ENCODE data around the gene WWP2.
"Not testable (repeated sequence)": the region's sequence is repeated elsewhere in the genome, so short reads cannot be mapped to it uniquely, and the experiment has no call there.

The WWP2 gene

DNA sequence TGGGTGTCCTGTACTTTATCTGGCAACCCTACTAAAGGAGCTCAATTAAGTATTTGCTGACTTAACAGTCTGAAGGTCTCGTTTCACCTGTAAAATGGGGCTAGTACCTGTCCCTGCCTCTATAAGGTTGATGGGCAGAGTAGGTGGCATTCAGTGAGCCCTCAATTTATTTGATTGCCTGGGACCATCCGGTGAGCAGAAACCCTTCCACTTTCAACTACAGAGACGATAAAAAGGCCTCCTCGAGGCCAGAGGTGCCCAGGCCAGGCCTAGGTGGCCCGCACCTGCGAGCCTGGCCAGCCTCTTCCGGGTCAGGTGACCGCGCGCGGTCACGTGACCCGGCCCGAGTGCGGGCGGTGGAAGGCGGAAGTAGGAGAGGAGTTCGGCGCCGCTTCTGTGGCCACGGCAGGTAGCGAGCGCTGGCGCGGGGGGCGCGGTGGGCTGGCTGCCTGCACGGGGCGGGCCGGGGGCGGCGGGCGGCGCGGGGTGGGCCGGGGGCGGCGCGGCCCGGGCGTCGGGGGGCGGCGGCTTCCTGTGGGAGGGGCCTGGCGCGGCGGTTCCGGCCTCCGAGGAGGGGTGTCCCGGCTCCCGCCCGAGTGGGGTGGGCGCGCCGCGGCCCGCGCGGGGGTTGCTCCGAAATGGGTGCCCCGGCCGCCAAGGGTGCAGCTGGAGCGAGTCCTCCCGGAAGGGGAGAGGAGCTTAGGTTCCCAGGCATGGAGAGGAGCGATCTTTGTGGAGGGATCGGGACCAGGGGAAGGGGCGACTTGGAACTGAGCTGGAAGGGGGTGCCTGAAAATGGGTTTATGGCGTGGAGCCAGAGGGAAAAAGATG lies at the start of gene WWP2:
Gene WWP2 (plus strand): TSS at position 350 of the 831 bp plus-strand sequence. CDS start 24,679 bp downstream, outside the sequence.
- DNase-seq = peak; percentile 61 to 67

DNA sequence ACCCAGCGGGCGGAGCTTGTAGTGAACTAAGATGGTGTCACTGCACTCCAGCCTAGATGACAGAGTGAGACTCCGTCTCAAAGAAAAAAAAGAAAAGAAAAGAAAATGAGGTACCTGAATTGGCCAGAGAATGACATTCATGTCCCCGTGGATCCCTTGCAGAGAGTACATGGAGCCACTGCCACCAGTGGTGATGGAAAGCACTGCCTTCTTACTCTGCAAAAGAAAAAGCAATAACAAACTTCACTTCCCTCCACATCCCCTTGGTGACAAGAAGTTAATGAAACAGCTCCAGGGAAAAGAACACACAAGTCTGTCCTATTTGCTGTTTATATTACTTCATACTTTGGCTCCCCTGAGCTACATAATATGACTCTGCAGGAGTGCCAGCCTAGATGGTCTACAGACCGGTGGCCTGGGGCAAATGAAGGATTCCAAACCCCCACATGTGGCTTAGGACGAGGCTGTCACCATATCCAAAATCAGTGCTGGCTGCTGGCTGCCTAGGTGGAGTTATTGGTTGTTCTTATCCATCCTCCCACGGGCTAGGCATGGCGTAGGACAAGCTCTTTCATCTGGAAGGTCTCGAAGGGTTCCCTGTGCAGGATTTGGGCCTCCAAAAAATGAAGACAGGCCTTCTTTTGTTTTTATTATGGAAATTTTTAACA lies 49.1 kb upstream of the WWP2 start:
- no peak for DNase-seq

DNA sequence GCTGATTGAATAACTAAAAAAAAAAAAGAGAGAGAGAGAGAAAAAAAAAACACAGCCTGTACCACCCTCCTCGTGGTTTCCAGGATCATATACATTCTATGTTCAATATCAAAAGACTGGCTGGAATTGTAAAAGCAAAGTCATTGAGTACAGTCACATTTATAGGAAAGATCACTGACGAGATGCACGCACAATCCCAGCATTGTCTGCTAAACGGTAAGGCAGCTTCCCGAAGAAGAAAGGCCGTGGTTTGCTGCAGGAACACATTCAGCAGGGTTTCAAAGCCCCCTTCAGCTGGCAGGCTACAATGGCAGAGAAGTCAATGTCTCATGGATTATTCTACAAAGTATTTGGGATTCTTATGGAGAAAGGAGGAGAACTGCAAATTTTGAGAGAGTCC lies 45.1 kb upstream of the WWP2 start:
- DNase-seq = no peak

DNA sequence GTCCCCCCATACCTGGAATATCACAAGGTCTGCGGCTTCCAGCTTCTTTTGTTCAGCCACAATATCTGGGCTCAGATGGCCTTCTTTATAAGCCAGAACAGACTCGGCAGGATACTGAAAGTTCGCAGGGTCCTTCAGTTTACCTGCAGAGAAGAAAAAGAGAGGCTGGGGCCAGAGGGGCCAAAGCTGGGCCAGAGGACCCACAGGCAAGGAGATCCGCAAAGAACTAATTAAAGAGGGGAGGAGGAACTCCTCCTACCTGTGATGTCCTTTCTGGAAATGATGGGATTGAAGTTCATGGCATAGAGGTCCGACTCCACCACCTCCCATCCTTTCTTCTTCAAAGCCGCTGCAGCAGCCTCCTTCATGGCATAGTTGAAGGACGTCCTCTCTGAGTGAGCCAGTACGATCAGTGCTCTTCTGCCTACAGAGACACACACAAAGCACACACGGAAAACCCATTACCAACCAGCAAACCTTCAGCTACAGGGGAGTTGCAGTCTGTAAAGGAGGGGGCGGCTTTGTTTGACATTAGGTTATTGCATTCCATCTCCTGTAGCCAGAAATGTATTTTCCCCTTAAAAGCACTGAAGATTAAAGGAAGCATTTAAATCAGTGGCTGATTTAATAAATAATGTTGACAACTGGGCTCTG lies 43.9 kb upstream of the WWP2 start:
- DNase-seq = no peak

DNA sequence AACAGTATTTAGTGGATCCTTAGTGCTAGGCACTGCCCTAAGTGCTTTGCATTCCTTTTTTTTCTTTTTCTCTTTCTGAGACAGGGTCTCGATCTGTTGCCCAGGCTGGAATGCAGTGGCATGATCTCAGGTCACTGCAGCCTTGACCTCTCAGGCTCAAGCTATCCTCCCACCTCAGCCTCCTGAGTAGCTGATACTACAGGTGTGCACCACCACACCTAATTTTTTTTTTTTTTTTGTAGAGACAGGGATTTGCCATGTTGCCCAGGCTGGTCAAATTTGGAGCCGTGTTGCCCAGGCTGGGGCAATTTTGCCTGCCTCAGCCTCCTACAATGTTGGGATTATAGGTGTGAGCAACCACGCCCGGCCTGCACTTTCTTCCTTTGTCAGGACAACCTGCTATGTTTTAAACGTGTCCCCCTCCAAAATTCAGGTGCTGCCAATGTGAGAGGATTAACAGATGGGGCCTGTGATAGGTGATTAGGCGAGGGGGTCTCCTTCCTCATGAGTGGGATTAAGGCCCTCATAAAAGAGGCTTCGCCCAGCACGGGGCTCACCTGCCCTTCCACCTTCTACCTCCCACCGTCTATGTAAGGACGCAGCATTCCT lies 41.2 kb upstream of the WWP2 start:
- DNase-seq = no peak

DNA sequence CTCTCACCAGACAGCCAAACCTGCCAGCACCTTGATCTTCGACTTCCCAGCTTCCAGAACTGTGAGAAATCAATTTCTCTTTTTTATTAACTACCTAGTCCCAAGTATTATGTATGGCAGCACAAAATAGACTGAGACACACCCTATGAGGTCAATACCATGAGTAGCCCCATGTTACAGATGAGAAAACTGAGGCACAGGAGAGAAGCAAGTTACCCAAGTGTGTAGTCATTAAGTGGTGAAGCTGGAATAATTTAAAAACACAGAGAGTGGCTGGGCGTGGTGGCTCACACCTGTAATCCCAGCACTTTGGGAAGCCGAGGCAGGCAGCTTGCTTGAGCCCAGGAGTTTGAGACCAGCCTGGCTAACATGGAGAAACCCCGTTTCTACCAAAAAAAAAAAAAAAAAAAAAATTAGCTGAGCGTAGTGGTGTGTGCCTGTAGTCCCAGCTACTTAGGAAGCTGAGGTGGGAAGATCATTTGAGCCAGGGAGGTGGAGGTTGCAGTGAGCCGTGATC lies 40.6 kb upstream of the WWP2 start:
- DNase-seq = no peak

DNA sequence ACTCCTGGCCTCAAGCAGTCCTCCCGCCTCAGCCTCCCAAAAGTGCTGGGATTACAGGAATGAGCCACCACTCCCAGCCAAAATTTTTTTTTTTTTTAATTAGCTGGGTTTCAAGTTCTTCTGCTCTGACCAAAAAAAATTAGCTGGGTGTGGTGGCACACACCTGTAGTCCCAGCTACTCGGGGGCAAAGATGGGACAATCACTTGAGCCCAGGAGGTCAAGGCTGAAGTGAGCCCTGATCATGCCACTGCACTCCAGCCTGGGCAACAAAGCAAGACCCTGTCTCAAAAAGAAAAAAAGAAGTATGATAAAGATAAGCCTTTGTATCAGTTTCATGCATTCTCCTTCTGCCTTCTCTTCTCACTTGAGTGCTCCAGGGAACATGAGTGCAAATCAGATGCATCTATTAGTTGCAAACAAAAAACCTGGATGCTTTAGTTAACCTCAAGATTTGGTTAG lies 37.7 kb upstream of the WWP2 start:
- no peak for DNase-seq

DNA sequence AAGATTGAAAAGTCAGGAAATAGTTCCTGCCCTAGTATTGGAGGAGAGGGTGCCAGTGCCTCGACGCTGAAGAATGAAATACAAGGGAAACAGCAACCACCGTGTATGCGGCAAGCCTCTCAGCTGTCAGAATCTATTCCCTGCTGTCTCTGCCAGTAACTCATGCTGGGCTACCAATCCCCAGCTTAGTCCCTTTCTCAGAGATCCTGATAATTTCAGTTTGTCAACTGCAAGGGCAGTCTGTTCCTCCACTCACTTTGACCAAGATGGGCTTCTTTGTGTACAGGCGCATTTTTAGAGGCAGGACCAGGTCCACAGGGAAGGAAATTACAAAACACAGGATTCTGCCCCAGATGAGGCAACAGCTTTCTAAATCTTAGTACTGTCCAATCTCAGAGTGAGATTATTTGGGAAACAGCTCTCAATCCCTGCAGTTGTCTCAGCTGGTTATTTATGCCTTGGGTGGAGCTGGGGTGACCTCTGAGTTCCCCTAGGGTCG lies 37.1 kb upstream of the WWP2 start:
- DNase-seq = peak in 1 of 2 experiments; percentile 16

DNA sequence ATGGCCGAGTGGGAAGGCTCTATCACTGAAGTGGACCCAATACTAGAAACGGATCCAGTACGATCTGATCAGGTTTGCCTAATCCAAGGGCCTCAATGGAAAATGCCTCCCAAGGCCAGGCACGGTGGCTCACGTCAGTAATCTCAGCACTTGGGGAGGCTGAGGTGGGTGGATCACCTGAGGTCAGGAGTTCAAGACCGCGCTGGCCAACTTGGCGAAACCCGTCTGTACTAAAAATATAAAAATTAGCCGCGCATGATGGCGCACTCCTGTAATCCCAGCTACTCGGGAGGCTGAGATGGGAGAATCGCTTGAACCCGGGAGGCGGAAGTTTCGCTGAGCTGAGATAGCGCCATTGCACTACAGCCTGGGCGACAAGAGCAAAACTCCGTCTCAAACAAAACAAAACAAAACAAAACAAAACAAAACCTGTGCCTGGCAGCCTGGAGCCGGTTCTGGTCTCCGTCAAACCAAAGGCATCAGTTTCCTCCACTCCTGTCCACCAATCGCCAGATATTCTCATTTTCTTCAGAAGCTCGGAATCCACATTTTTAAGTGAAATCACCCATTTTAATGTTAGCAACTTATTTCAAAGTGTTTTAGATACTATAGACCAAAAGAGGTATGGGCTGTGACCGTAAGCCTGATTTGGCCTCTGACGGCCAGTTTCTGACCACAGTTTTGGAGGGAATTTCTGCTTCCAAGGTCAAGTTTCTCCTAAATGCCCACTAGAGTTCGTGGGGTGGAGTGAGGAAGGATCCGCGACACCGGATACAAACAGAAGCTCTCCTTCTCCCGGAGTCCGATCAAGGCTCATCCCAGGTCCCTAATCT lies 36.4 kb upstream of the WWP2 start:
- no peak for DNase-seq

DNA sequence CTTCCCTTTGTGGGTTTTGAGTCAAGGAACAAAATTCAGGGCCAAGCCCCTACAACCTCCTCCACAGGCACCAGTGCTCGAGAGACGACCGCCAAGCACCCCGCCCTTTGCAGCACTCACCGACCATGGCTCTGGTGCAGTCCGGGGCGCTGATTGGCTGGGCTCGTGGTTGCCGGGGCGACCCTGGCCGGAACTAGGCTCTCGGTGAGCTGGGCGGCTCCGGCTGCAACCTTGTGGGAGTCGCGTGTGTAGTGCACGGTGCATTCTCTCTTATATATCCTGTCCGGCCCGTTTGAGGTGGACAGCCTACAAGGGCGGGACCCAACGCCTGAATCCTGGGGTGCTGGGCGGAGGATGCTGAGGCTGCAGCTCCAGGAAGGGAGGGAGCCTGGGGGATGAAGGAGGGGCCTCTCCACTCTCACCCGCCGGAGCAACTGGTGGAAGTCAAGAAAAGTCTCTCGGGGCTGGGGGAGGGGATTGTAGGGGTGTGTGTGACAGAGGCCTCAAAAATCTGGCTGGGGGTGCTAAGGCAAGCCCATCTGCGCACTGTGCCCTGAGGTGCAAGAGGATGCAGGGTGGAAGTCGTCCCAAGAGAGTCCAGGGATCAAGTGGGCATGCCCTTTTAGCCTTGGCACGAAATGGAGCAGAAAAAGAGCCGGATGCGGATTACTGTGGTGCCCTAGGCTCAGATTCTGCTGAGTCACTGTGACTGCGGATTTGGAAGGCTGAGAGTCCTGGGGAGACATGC lies 35.6 kb upstream of the WWP2 start, which contains the start of gene NQO1:
Gene NQO1 (minus strand): TSS at position 248 of the 748 bp plus-strand sequence. CDS start 121 bp downstream, at position 127.
- DNase-seq = peak; percentile 79 to 87

DNA sequence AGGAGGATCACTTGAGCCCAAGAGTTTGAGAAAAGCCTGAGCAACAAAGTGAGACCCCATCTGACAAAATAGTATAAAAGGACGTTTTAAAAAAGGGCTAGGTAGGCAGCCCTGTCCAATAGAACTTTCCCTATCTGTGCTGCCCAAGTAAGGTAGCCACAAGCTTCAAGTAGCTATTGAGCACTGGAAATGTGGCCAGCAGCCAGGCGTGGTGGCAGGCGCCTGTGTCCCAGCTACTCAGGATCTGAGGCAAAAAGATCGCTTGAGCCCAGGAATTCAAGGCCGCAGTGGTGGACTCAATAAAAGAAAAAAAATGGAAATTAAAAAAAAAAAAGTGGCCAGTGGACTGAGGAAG lies 34.2 kb upstream of the WWP2 start:
- no peak for DNase-seq

DNA sequence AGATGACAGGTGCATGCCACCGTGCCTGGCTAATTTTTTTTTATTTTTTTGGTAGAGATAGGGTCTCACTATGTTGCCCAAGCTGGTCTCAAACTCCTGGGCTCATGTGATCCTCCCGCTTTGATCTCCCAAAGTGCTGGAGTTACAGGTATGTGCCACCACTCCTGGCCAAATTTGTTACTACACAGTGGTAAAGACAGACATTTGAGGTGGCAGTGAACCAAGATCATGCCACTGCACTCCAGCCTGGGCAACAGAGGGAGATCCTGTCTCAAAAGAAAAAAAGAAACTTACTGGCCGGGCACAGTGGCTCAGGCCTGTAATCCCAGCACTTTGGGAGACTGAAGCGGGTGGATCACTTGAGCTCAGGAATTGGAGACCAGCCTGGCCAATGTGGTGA lies 33.1 kb upstream of the WWP2 start:
- DNase-seq = not testable (repeated sequence)

DNA sequence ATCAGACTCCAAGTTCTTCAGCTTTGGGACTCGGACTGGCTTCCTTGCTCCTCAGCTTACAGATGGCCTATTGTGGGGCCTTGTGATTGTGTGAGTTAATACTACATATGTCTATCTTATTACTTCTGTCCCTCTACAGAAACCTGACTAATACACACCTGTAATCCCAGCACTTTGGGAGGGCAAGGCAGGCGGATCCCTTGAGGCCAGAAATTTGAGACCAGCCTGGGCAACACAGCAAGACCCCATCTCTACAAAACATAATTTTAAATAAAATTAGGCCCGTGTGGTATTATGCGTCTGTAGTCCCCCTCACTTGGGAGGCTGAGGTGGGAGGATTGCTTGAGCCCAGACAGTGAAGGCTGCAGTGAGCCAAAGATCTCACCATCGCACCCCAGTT lies 30.9 kb upstream of the WWP2 start:
- not testable (repeated sequence) for DNase-seq

DNA sequence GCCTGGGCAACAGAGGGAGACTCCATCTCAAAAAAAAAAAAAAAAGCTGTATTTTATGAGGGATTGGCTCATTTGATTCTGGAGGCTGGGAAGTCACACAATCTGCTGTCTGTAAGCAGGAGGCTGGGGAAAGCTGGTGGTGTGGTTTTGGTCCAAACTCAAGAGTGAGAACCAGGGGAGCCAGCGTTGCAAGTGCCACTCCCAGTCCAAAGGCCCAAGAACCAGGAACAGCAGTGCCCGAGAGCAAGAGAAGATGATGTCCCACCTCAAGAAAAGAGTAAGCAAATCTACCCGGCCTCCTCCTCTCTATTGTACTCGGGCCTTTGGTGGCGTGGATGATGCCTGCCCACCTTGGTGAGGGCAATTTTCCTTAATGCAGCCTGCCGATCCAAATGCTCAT lies 30.0 kb upstream of the WWP2 start:
- DNase-seq = no peak

DNA sequence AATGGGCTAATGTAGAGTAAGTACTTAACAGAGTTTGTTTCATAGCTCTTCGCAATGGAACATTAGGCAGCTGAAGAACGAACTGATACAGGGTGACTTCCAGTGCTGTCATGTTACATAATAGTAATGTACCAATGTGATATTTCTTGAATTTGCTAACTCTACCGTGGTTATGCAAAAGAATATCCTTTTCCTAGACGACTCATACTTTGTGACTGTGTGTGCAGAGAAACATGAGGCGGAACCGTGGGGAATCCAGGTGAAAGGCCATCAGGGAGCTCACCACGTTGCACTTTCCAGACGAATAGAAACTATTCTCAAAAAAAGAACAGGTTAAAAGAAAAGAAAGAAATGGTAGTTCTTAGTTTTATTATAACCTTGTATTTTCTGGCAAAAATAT lies 20.6 kb upstream of the WWP2 start:
- peak; percentile 6 to 33 for DNase-seq

DNA sequence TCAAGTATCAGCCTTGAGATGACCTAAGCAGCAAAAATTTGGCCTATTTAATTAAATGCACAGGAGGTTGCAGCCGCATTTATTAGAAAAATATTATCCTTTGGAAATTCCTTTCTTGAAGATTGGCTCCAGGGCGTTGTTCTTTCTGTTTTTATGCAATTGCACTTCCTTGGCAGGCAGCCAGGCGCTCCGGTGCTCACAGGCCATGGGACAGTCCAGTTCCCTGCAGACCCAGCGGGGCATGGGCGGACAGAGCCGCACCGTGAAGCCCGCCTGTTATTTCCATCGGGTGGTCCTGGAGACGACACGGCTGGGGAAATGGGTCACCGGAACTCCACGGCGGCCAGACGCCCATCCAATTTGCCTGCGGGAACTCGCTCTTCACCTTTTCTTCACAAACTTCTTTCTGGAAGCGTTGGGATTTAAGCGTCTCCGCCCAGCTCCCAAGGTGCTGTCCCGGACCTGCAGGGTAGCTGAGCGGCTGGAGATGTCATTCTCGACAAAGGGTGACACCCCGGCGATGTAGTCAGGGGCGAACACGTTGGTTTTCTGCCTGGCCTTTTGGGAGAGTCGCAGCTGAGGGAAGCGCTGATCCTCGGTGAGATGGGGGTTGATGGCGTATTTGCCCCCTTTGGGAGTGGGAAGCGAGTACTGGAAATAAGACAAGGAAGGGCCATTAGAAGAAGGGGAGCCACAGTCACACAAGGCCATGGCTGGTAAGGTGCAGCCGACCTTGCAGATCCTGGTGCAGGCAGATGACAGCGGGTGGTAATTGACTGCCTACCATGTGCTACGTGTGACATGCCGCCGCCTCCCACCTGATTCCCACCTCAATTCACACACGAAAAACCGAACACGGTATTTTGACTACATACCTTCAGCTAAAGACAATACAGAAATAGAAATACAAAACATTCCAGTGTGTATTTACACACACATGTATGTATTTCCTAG lies 19.9 kb upstream of the WWP2 start:
- no peak for DNase-seq

DNA sequence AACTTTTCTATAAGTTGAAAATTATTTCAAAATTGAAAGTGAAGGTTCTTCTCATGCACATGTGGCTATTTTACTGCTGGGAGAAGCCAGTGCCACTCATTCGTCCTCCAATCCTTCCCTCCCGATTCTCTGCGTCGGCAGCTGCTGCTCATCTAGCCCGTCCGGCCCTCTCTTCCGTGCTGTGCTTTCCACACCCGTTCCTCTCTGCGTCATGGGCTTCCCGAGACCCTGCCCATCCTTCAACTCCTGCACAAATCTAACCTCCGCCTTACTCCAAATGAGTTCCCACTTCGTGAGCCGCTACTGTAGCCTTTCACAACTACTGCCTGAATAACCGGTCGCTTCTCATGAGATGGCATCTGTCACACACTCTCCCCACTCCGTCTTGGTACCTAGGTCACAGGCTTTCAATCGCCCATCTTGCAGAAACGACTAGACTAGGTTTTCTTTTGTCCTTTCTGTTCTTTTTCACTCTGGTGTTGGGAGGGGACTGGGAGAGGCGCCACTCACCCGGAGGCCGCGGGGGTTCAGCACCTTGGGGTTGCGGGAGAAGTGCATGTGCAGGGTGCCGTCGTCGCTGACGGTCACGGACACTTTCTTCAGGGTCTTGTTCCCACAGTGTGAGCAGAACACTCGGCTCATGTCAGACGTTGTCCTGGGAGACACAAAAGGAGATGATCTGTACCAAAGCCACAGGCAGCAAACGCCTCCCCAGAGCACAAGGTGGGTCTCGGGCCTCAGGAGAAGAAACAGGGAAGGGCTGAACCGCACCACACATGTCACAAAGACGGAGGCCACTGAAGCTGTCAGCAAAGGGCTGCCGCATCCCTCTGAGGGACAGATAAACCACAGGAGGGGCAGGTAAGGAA lies 17.5 kb upstream of the WWP2 start:
- DNase-seq = no peak

DNA sequence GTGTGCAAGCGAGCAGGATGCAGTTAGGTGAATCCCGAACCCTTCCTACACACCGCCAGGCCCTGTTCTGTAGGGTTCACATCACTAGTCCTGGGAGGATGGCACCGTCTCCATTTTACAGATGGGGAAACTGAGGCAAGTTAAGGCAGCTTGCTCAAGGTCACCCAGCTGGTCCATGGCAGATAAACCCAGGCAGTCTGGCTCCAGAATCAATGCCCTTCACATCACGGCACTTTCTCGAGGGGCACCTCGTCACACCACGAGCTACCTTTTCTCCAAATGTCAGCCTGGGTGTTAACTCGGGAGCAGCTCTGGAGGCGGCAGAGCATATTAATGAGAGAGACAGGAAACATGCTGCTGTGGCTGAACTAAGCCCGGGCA lies 16.9 kb upstream of the WWP2 start:
- no peak for DNase-seq

DNA sequence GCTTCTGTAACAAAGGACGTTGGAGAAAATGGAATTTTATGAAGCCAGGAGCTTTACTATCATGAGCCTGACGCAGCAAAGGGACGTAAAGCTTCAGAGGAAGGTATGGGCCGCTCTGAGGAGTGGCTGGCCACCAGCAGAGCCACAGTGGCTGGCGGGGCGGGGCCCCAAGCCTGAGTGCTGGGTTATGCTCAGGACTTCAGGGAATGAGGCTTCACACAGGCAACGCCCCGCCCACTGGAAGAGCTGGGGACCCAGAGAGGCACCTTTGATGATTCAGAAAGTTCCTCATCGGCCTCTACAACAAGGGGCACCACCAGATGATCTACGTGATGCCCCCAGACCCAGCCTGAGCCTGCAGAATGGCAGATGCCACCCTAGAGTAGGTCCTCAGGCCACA lies 16.2 kb upstream of the WWP2 start:
- DNase-seq = no peak

All from AML-193 (cell line).